Measurements from ENCODE around the gene STPG3.

STPG3 gene

GRCh38 chr9:137251194-137251461, at the start of gene STPG3:
Gene STPG3 (plus strand): TSS chr9:137251286. CDS start chr9:137251287, 1 bp downstream.
- DNase-seq (ENCODE audit: low read depth in 2 of 3, low spot score in 2 of 3), result no peak

GRCh38 chr9:137202966-137203365, 48.1 kb upstream of the STPG3 start:
- no peak for DNase-seq (ENCODE audit: low read depth in 2 of 3, low spot score in 2 of 3)

DNA sequence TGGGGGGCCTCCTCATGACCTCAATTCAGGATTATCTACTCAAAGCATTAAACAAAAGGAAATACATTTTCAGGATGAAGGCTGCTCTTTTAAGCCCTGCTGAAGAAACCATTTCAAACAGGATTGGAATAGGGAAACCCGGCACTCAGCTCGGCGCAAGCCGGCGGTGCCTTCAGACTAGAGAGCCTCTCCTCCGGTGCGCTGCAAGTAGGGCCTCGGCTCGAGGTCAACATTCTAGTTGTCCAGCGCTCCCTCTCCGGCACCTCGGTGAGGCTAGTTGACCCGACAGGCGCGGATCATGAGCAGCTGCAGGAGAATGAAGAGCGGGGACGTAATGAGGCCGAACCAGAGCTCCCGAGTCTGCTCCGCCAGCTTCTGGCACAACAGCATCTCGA, 46.4 kb upstream of the STPG3 start:
- no peak for DNase-seq (ENCODE audit: low read depth in 2 of 3, low spot score in 2 of 3)

GRCh38 chr9:137205126-137206069, 45.7 kb upstream of the STPG3 start, which contains the start of the genes NDOR1 and TMEM203:
Gene NDOR1 (plus strand): TSS chr9:137205700. CDS start chr9:137205778, 78 bp downstream.
Gene TMEM203 (minus strand): TSS chr9:137205648. CDS start chr9:137205414, 234 bp downstream.
- peak; percentile 87 to 96 (median 94) for DNase-seq (ENCODE audit: low read depth in 2 of 3, low spot score in 2 of 3)

DNA sequence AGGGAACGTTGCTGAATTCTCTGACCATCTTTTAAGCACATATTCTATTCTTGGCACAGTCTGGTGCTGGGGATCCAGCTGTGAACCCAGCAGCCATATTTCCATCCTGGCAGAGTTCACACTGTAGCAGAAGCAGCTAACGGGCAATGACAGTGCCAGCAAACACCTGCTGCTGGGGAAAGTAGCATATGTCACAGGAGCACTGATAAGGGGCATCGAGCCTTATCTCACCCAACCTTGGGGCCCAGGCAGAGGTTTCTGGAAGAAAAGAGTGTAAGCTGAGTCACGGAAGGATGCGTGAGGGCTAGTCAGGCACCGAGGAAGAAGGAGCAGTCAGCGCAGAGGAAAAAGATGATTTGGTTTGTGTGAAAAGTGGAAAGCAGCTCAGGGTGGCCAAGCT, 44.5 kb upstream of the STPG3 start:
- no peak for DNase-seq (ENCODE audit: low read depth in 2 of 3, low spot score in 2 of 3)

DNA sequence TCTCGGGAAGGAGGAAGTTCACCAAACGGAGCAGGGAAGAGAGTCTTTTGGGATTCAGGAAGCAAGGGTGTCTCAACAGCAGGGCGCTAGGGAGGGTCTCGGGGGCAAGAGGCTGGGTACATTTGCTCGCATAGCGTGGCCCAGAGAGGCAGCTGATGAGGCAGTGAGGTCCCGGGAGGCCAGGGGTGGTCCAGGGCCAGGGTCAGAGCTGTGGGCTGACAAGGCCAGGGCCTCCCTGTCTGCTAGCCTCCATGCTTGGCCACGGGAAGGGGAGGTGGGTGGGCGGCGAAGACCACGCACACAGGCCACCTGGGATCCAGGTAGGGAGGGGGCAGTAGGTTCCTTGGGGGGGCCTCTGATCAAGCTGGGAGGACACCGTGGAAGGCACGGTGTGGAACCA, 39.6 kb upstream of the STPG3 start:
- no peak for DNase-seq (ENCODE audit: low read depth in 2 of 3, low spot score in 2 of 3)

DNA sequence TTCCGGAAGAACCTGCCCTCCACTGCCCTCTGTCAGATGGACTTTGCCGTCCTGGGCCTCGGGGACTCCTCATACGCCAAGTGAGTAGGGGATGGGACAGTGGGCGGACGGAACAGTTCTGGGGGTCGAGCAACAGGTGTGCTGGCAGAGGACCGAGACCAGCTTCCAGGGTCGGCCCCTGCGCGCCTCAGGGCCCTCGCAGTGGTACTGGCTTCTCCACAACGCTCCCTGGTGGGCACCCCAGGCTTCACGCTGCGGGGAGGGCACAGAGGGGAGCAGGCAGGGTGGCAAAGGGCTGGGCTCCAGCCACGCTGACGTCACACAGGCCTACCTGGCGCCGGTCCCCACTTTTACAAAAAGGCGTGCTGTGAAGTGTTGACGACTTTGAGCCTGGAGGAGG, 38.6 kb upstream of the STPG3 start:
- no peak for DNase-seq (ENCODE audit: low read depth in 2 of 3, low spot score in 2 of 3)

- DNase-seq (ENCODE audit: low read depth in 2 of 3, low spot score in 2 of 3), result no peak
These were observed 37.7 kb upstream of the STPG3 start for GRCh38 chr9:137213160-137214060.

GRCh38 chr9:137214620-137215019, 36.5 kb upstream of the STPG3 start:
- DNase-seq (ENCODE audit: low read depth in 2 of 3, low spot score in 2 of 3), result no peak

DNA sequence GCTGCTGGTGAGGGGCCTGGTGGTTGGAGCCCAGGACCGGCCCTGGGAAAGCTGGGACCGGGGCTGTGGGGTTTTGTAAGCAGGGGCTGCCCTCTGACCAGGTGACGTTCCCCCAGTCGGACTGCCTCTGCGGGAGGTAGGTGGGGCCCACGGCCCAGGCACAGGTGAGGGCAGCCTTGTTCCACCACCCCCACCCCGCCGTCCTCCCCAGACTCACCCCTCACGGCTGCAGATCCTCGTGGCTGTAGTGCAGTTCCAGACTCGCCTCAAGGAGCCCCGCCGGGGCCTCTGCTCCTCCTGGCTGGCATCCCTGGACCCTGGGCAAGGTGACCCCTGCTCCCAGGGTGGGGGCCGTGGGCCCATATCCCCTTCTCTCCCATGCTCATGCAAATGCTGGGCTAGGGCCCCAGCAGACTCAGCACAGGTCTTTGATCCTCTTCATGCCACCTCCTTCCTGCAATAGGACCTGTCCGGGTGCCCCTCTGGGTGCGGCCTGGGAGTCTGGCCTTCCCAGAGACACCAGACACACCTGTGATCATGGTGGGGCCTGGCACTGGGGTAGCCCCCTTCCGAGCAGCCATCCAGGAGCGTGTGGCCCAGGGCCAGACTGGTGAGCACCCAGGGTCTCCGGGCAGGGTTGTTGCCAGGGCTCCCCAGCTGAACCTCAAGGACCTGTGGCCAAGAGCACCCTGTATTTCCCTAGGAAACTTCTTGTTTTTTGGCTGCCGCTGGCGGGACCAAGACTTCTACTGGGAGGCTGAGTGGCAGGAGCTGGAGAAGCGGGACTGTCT, 35.7 kb upstream of the STPG3 start:
- no peak for DNase-seq (ENCODE audit: low read depth in 2 of 3, low spot score in 2 of 3)

DNA sequence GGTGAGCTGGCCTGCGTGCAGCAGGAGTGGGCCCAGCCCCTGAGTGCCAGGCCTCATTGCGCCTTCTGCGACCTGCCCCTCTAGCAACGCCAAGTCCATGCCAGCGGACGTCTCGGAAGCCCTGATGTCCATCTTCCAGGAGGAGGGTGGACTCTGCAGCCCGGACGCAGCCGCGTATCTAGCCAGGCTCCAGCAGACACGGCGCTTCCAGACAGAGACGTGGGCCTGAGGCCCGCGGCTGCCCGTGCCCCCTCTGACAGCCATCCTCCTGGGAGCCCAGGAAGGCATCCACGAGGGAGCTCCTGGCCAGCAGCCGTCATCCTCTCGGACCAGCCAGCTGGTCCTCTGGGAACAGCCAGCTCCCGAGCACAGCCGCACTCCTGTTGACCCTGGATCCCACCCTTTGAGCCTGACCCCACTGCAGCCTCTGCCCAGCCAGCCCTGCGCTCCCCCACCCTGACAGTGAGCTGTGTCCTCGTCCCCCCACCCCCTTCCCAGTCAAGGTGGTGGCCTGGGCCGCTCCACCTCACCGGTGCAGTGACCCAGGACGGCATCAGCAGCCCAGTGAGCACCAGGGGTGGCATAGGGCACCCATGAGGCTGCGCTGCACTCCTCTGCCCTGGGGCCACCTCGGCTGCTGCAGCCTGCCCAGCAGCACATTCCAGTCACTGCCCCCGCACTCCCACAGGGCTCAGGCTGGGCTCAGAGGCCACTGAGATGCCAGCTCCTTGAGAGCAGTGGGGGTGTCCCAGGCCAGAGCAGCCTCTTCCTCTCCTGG, 34.7 kb upstream of the STPG3 start:
- no peak for DNase-seq (ENCODE audit: low read depth in 2 of 3, low spot score in 2 of 3)

DNA sequence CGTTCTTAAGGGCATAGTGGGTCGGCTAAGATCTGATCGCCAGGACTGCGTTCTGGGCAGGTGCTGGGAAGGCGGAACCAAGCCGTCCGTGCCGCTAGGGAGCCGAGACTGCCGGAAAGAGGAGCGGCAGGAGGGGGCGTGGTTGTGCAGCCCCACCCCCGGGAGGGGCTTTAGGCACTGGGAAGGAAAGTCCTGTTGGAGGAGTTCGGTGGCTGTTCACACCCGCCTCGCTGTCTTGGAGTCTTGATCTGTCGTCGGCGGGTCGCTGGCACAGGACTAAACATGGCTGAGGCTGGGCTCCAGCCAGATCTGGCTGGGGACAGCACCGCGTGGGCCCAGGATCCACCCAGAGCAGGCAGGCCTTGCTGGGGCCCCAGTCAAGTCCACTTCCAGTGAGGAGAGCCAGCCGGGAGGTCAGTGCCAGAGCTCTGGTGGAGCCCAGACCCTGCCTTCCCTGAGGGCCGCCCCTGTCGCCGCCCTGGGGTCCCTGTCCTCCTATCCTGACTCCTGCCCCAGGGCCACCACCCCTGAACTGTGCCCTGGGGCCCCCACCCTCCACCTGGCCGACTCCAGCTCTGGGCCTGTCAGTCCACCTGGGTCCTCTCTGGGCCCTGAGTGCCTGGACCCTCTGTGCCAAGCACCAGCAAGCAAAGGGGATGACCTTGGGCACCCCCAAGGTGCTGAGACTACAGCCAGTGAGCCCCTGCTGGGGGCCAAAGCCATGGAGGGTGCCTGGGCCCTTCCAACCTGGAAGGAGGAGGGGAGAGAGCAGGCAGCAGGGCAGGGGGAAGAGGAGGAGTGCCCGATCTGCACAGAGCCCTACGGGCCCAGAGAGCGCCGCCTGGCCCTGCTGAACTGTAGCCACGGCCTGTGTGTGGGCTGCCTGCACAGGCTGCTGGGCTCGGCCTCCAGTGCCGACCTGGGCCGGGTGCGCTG, 33.5 kb upstream of the STPG3 start:
- no peak for DNase-seq (ENCODE audit: low read depth in 2 of 3, low spot score in 2 of 3)

- no peak for DNase-seq (ENCODE audit: low read depth in 2 of 3, low spot score in 2 of 3)
These were observed 32.8 kb upstream of the STPG3 start for GRCh38 chr9:137218212-137218753.

GRCh38 chr9:137218754-137219271, 32.3 kb upstream of the STPG3 start:
- no peak for DNase-seq (ENCODE audit: low read depth in 2 of 3, low spot score in 2 of 3)

DNA sequence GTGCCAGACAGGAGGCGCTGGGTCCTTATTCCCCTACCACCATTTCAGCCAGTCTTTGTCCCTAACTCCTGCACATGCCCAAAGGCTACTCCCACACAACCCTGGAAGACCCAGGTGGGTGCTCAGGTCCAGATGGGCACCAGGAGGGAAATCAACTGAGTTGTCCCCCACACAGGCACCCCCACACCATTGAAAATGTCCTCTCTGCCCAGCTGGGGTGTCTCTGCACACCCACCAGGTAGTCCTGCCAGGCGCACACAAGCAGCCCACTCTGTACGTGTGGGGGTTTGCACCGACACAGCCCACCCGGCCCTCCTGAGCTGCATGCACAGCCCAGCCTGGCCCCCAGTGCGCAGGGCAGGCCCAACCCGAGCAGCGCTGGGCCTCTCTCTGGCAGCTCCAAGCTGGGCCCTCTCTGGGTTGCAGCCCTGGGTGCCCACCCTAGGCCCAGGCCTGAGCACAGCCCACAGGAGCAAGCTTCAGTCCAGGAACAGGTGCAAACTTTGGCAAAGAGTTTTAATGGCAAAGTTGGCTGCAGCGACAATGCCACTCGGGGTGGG, 31.2 kb upstream of the STPG3 start:
- no peak for DNase-seq (ENCODE audit: low read depth in 2 of 3, low spot score in 2 of 3)

DNA sequence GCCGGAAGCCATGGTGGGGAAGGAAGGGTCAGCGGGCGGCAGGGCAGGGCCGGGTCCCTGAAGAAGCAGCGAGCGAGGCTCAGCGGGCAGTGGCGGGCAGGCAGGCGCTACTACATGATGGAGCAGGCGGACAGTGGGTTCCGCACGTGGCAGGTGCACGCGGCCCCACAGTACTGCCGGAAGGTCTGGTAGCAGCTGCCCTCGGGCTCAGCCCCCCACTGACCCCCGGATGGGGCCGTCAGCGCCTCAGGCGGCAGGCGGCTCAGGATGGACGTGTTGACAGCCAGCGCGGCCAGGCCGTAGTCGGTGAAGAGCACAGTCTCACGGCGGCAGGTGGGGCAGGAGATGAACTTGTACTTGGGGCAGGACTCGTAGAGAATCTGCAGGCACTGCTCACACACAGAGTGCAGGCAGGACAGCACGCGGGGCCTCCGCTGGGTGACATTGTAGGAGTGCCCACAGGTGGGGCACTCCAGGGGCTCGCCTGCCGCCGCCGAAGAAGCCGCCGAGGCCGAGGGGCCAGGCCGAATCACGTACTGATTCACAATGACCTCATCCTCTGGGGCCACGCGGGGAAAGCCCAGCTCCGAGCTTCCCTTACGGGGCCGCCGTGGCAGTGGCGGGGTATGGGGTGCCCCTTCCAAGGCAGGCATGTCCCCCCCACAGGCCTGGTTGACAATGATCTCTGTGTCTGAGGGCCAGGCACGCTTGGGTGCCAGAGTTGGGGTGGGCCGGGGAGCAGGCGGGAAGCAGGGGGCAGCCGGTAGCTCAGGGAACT, 30.6 kb upstream of the STPG3 start:
- DNase-seq (ENCODE audit: low read depth in 2 of 3, low spot score in 2 of 3), result no peak

- DNase-seq (ENCODE audit: low read depth in 2 of 3, low spot score in 2 of 3), result no peak
These were observed 30.0 kb upstream of the STPG3 start for GRCh38 chr9:137221095-137221505.

Data from activated CD8-positive, alpha-beta memory T cell treated with anti-CD3 and anti-CD28 coated beads for 48 hours (primary cell).